ENCODE measurements around the gene LPP. TPM values are rescaled to one million over a fixed set of nuclear protein-coding genes. Genes with fewer than 3 reads are reported as not detected.

The LPP gene
- total RNA-seq, 1 donor from 2014 or later, result 184 TPM

GRCh38 chr3:188389711-188390342 is 235.9 kb downstream of the LPP start:
- Mint-ChIP-seq H3K27me3 (ENCODE audit: unreplicated experiment) (no peaks in the 10 kb centered on the region), H3K9me3 (ENCODE audit: unreplicated experiment) (no peaks in the 10 kb centered on the region), H3K36me3 (ENCODE audit: unreplicated experiment) (no peaks in the 10 kb centered on the region), H3K27ac (ENCODE audit: unreplicated experiment) (peak overlapping the region; percentile 73), H3K4me1 (ENCODE audit: unreplicated experiment) (peaks cover 50% of the 10 kb centered on the region), H3K4me3 (ENCODE audit: unreplicated experiment) (no peak overlapping the region)
- no peak for DNase-seq (ENCODE audit: extremely low spot score, unreplicated experiment)
- no peak for TF ChIP-seq CTCF (IDR thresholded peaks at IDR 0.05)

GRCh38 chr3:188390343-188390718 is 236.4 kb downstream of the LPP start:
- H3K4me1 Mint-ChIP-seq (ENCODE audit: unreplicated experiment), result peaks cover 45% of the 10 kb centered on the region

GRCh38 chr3:188390775-188391443 is 237.0 kb downstream of the LPP start:
- peaks cover 39% of the 10 kb centered on the region for H3K4me1 Mint-ChIP-seq (ENCODE audit: unreplicated experiment)
- TF ChIP-seq CTCF (IDR thresholded peaks at IDR 0.05), result no peak
- no peak overlapping the region for H3K4me3 Mint-ChIP-seq (ENCODE audit: unreplicated experiment)
- H3K27me3 Mint-ChIP-seq (ENCODE audit: unreplicated experiment), result no peaks in the 10 kb centered on the region
- DNase-seq (ENCODE audit: extremely low spot score, unreplicated experiment), result no peak
- H3K27ac Mint-ChIP-seq (ENCODE audit: unreplicated experiment), result peak overlapping the region; percentile 73
- H3K36me3 Mint-ChIP-seq (ENCODE audit: unreplicated experiment), result no peaks in the 10 kb centered on the region
- no peaks in the 10 kb centered on the region for H3K9me3 Mint-ChIP-seq (ENCODE audit: unreplicated experiment)

More at GRCh38 chr3:188390343-188390718, 236.4 kb downstream of the LPP start:
- no peaks in the 10 kb centered on the region for H3K9me3 Mint-ChIP-seq (ENCODE audit: unreplicated experiment)
- no peak for DNase-seq (ENCODE audit: extremely low spot score, unreplicated experiment)
- no peak for TF ChIP-seq CTCF (IDR thresholded peaks at IDR 0.05)
- no peak overlapping the region for H3K4me3 Mint-ChIP-seq (ENCODE audit: unreplicated experiment)
- H3K27ac Mint-ChIP-seq (ENCODE audit: unreplicated experiment), result peak overlapping the region; percentile 73
- no peaks in the 10 kb centered on the region for H3K27me3 Mint-ChIP-seq (ENCODE audit: unreplicated experiment)
- no peaks in the 10 kb centered on the region for H3K36me3 Mint-ChIP-seq (ENCODE audit: unreplicated experiment)

GRCh38 chr3:188391592-188391991 is 237.6 kb downstream of the LPP start:
- no peak for TF ChIP-seq CTCF (IDR thresholded peaks at IDR 0.05)
- Mint-ChIP-seq H3K4me1 (ENCODE audit: unreplicated experiment) (peaks cover 33% of the 10 kb centered on the region), H3K27me3 (ENCODE audit: unreplicated experiment) (no peaks in the 10 kb centered on the region), H3K36me3 (ENCODE audit: unreplicated experiment) (no peaks in the 10 kb centered on the region), H3K9me3 (ENCODE audit: unreplicated experiment) (no peaks in the 10 kb centered on the region), H3K4me3 (ENCODE audit: unreplicated experiment) (no peak overlapping the region), H3K27ac (ENCODE audit: unreplicated experiment) (peak overlapping the region; percentile 73)
- DNase-seq (ENCODE audit: extremely low spot score, unreplicated experiment), result no peak

- DNase-seq (ENCODE audit: extremely low spot score, unreplicated experiment), result no peak
- H3K4me3 Mint-ChIP-seq (ENCODE audit: unreplicated experiment), result no peak overlapping the region
- no peak overlapping the region for H3K27ac Mint-ChIP-seq (ENCODE audit: unreplicated experiment)
- no peaks in the 10 kb centered on the region for H3K27me3 Mint-ChIP-seq (ENCODE audit: unreplicated experiment)
- no peaks in the 10 kb centered on the region for H3K36me3 Mint-ChIP-seq (ENCODE audit: unreplicated experiment)
- no peaks in the 10 kb centered on the region for H3K9me3 Mint-ChIP-seq (ENCODE audit: unreplicated experiment)
- TF ChIP-seq CTCF (IDR thresholded peaks at IDR 0.05), result no peak
- peaks cover 29% of the 10 kb centered on the region for H3K4me1 Mint-ChIP-seq (ENCODE audit: unreplicated experiment)
These were observed 238.1 kb downstream of the LPP start for GRCh38 chr3:188392076-188392475.

Measured in osteocyte (in vitro differentiated cells).